ENCODE measurements around the gene PER3.
"Not testable (repeated sequence)": the region's sequence is repeated elsewhere in the genome, so short reads cannot be mapped to it uniquely, and the experiment has no call there.

PER3 gene

GRCh38 chr1:7780976-7781375 lies 3.1 kb upstream of the PER3 start:
- no peak for DNase-seq

- no peak for DNase-seq
Observed at GRCh38 chr1:7781501-7781900, 2.6 kb upstream of the PER3 start.

GRCh38 chr1:7781923-7782495 lies 2.1 kb upstream of the PER3 start:
- no peak for DNase-seq

- no peak for DNase-seq
Observed at GRCh38 chr1:7783178-7783711, 846 bp upstream of the PER3 start.

- no peak for DNase-seq
Observed at GRCh38 chr1:7784492-7785071, 491 bp downstream of the PER3 start.

- DNase-seq = no peak
Observed at GRCh38 chr1:7785108-7785507, 1.0 kb downstream of the PER3 start.

- no peak for DNase-seq
Observed at GRCh38 chr1:7786795-7787194, 2.7 kb downstream of the PER3 start.

GRCh38 chr1:7789828-7790227 lies 5.7 kb downstream of the PER3 start:
- no peak for DNase-seq

- not testable (repeated sequence) for DNase-seq
Observed at GRCh38 chr1:7791027-7791426, 6.9 kb downstream of the PER3 start.

- DNase-seq = no peak
Observed at GRCh38 chr1:7795406-7795805, 11.3 kb downstream of the PER3 start.

GRCh38 chr1:7805460-7805859 lies 21.4 kb downstream of the PER3 start:
- DNase-seq = no peak

GRCh38 chr1:7808253-7808844 lies 24.3 kb downstream of the PER3 start:
- DNase-seq = no peak

GRCh38 chr1:7809742-7810141 lies 25.7 kb downstream of the PER3 start:
- no peak for DNase-seq

GRCh38 chr1:7810395-7810794 lies 26.3 kb downstream of the PER3 start:
- DNase-seq = peak; percentile 70

GRCh38 chr1:7811476-7811875 lies 27.4 kb downstream of the PER3 start:
- DNase-seq = no peak

- DNase-seq = no peak
Observed at GRCh38 chr1:7813677-7814373, 29.7 kb downstream of the PER3 start.

- DNase-seq = no peak
Observed at GRCh38 chr1:7821282-7821681, 37.2 kb downstream of the PER3 start.

- no peak for DNase-seq
Observed at GRCh38 chr1:7824701-7825100, 40.6 kb downstream of the PER3 start.

- DNase-seq = no peak
Observed at GRCh38 chr1:7826363-7826762, 42.3 kb downstream of the PER3 start.

GRCh38 chr1:7827126-7827955 lies 43.2 kb downstream of the PER3 start:
- DNase-seq = peak; percentile 78

GRCh38 chr1:7831458-7831857 lies 47.4 kb downstream of the PER3 start:
- no peak for DNase-seq

GRCh38 chr1:7833035-7833434 lies 48.9 kb downstream of the PER3 start:
- no peak for DNase-seq

- DNase-seq = no peak
Observed at GRCh38 chr1:7838714-7839113, 54.6 kb downstream of the PER3 start.

All from activated effector memory CD4-positive, alpha-beta T cell treated with anti-CD3 and anti-CD28 coated beads, Interleukin-2, amount 50 U/mL, for 16 hours (primary cell).